Endometrium (tissue), 2 donors: ENCODE results near the gene TANC1.
A peak's percentile ranks its signal among the peaks of the same experiment; 100 is the strongest.
"Not testable (repeated sequence)": the region's sequence is repeated elsewhere in the genome, so short reads cannot be mapped to it uniquely, and the experiment has no call there.

ENCODE experiments used
- FAIRE-seq: peaks from 2 replicates; lab custom pipeline; 2012; peaks lifted over from hg19 to GRCh38; lab: Jason Lieb, UNC
- donor health status: control.
- donor health status: control.

The TANC1 gene

DNA sequence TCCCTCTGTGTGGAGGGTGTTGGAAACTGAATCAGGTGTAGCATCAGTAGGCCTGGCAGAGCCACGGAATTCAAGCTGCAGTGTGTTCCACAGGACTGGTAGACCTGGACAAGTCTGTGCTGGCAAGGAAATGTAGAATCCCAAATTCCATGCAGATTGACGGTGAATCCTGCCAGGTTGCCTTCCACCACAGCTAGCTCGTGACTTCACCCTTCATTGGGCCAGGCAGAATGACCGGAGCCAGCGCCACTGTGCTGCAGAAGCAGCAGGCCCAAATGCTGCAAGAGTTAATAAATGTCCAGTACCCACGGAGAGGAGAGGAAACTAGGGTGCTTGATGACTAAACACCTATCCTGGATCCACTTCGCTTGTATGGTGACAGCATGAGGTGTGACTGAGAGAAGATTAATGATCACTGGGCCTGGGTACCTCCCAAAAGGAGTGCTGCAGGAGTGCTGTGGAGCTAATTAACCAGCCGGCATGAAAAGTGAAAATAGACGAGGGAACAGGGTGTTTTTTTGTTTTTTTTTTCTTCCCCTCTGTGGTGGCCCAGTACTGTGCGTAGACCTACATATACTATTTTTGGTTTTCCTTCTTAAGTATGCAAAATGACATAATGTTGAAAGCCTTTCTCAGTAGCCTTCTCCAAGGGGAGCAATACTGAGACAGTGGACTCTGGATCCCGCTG lies 122.2 kb downstream of the TANC1 start:
- FAIRE-seq: no peak

DNA sequence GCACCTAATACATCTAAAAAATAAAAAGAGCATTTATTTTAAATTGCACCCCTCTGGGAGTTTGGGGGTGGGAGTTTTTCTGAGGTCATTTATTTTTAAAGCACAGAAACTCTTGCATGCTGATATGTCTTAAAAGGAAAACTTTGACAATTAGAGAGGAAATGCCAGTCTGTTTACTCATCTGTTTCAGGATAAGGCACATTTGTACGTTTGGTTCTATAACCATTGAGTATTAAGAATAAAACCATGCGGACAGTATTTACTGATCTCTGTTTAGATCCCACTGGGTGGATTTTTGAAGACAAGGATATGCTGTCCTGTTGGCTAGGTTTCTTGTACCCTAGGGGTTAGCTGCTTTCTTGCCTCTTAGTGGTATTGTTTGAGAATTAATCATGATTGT lies 122.9 kb downstream of the TANC1 start:
- no peak for FAIRE-seq

- FAIRE-seq: no peak
Measured at GRCh38 chr2:159091976-159092375, 123.5 kb downstream of the TANC1 start.

GRCh38 chr2:159093497-159093896 lies 125.1 kb downstream of the TANC1 start:
- FAIRE-seq: peak; percentile 98

GRCh38 chr2:159094173-159094737 lies 125.8 kb downstream of the TANC1 start:
- no peak for FAIRE-seq

DNA sequence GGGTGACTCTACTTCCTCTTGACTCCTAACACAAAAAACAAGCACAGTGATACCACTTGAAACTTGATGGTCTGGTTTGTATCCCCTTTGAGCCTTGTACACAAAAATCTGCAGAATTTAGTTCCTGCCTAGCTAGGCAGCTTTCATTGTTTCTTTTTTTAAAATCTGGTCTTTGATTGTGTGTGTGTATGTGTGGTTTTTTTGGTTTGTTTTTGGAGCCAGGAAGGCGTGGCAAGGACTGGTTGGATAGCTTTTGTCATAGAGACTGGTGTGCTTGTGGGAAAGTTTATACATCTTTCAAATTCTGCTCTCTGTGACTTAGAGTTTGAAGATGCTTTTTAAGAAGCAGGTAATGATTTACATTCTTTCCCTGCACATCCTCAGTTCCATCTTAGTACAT lies 127.4 kb downstream of the TANC1 start:
- FAIRE-seq: no peak

DNA sequence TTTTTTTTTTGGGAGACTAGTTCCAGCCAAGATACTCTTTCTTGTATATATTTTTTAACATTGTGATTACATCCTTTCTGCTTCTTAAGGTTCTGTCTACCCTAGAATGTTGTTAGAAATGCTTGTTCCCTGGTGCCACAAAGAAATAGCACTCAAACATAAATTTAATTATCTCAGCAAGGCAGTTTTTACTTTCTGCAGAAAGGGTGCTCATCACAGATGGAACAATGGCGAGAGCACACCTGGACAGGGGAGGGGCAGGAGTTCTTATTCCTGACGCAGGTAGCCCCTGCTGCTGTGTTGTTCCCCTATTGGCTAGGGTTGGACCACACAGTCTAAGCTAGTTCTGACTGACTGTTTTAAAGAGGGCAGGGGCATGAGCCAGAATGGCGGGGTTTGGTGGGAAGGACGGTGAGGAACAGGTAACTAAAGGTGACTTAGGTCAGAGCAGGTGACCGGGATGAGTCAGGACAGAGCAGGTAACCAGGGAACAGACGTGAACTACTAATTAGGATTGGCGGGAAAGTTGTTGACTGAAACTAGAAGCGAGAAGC lies 127.9 kb downstream of the TANC1 start:
- FAIRE-seq: not testable (repeated sequence)

- no peak for FAIRE-seq
Measured at GRCh38 chr2:159096901-159097300, 128.5 kb downstream of the TANC1 start.

DNA sequence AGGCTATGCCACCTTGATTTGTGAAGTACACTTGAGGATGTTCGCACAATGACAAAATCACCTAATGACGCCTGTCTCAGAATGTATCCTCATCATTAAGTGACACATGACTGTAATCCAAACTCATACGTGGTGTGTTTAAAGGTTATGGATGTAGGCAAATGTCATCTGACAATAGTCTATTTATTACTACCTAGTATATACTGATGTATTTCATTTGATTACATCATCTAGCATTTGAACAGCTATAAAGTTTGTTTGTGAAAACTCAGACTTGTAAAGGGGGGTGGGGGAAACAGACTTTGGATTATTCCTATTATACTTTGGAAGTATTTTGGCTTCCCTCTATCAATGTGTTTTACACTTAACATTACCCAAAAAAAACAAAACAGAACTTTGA lies 129.9 kb downstream of the TANC1 start:
- no peak for FAIRE-seq

- FAIRE-seq: no peak
Measured at GRCh38 chr2:159098921-159099411, 130.5 kb downstream of the TANC1 start.

GRCh38 chr2:159101755-159102489 lies 133.5 kb downstream of the TANC1 start:
- no peak for FAIRE-seq

GRCh38 chr2:159103411-159103810 lies 135.0 kb downstream of the TANC1 start:
- FAIRE-seq: no peak

DNA sequence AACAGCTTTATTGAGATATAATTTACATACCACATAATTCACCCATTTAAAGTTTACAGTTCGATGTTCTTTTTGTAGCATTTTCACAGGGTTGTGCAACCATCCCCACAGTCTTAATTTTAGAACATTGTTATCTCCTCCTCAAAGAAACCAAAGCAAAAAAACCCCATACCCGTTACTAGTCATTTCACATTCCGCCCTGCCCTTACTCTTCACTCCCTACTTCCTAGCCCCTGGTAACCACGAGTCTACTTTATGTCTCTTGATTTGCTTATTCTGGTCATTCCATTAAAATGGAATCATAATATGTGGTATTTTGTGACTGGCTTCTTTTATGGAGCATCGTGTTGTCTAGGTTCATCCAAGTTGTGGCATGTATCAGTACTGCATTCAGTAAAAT lies 137.7 kb downstream of the TANC1 start:
- peak; percentile 95 for FAIRE-seq

DNA sequence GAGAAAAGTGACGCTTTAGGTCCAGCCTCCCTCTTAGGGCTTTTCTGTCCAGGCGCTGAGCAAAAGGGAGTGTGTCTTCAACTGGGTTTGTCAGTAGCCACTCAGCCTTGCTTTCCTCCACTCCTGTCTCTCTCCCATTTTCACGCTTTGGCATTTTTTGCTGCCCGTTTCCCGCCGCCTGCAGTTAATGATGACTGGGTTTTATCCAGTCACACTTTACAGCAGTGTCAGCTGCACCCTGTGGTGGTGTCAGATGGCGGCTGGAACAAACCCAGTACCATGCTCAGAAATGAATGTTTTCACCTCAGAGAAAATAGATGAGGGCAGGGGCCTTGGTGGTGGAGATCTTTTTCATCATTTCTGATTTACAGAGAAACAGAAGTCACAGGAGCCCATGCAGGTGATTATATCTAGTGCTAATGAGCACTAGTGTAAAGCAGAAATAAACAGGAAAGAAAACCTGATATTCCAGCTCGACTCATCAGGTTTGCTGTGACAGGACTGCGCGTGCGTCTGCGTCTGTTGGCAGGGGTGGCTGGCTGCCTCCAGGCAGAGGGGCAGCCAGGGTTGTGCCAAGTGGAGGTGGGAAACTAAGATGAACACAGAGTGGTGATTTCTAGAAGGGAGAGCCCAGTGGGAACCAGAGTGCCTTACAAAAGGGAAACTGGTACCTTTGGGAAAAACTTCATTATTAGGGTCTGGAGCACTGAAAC lies 139.9 kb downstream of the TANC1 start:
- FAIRE-seq: no peak

GRCh38 chr2:159109517-159109916 lies 141.1 kb downstream of the TANC1 start:
- FAIRE-seq: no peak

DNA sequence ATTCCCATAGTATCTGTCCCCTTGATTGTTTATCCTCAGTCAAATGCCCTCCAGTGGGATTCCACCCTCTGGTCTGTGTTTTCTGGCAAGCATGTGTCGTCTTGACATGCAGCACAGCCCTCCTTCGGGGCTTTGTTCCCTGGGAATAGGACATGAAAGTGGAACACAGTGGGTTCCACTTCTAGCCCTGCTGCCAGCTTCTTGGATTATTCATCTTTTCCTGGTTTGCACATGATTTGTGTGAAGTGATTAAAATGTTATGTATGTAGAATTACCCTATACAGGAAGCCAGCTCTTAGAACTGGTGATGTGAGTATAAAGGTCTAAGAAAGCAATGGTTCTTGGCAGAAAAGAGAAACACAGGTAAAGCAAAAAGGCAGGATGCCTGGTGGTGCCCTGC lies 142.3 kb downstream of the TANC1 start:
- no peak for FAIRE-seq

- no peak for FAIRE-seq
Measured at GRCh38 chr2:159111346-159111927, 143.0 kb downstream of the TANC1 start.

DNA sequence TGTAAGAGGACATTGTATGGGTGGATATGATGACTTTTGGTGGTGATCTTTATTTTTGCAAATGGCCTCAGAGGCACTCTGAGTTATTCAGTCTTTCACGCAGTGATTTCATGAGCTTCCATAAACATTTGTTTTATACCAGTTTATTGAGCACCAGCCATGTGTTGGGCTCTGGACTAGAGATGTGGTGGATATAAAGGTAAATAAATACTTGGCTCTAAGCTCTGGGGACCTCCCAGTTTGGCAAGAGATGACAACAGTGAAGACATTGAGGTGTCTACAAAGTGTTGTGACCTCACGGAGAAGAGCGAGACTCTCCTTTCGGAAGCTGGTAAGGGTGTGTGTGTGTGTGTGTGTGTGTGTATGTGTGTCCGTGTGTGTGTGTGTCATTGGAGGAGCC lies 146.4 kb downstream of the TANC1 start:
- FAIRE-seq: no peak

- no peak for FAIRE-seq
Measured at GRCh38 chr2:159116922-159117321, 148.5 kb downstream of the TANC1 start.

- no peak for FAIRE-seq
Measured at GRCh38 chr2:159117658-159118057, 149.2 kb downstream of the TANC1 start.

- FAIRE-seq: peak; percentile 41
Measured at GRCh38 chr2:159118115-159118858, 149.8 kb downstream of the TANC1 start.
